Natural killer cell (primary cell): ENCODE measurements around the gene KANSL1. TPM values are rescaled to one million over a fixed set of nuclear protein-coding genes. Genes with fewer than 3 reads are reported as not detected.
A peak's percentile ranks its signal among the peaks of the same experiment; 100 is the strongest.

Experiments
- ATAC-seq, 3 donors: fragments of 150-1000 bp in 2 of 3; fragments of 200-7000 bp in 1 of 3; cut with Tn5 transposase; 1 replicate in 1 of 3; 2 replicates in 2 of 3; pipeline ENCODE4 v1.10.0; 2021; ENCODE audit warnings: mild to moderate bottlenecking in 2 of 3, moderate library complexity in 2 of 3
- DNase-seq, 2 donors: peaks; one replicate each; pipeline versions ENCODE4 v3.0.0 to v3.0.0-alpha.2; 2013 to 2021; ENCODE audit warnings: mixed read lengths in 1 of 2
- H3K27ac ChIP-seq: one replicate; pipeline ENCODE4 v1.5.1; 2013; ENCODE audit warnings: mild to moderate bottlenecking, low read length
- H3K27me3 ChIP-seq: one replicate; pipeline ENCODE4 v1.6.1; 2013; ENCODE audit warnings: low read length; ENCODE audit not compliant: control insufficient read depth, insufficient read depth
- H3K36me3 ChIP-seq: one replicate; pipeline ENCODE4 v1.6.1; 2013; ENCODE audit warnings: low read length; ENCODE audit not compliant: control insufficient read depth, insufficient read depth
- H3K4me1 ChIP-seq: one replicate; pipeline ENCODE4 v1.6.1; 2013; ENCODE audit warnings: low read length; ENCODE audit not compliant: control insufficient read depth, insufficient read depth
- H3K4me3 ChIP-seq: one replicate; pipeline ENCODE4 v1.5.1; 2013; ENCODE audit warnings: low read length
- H3K9me3 ChIP-seq: one replicate; pipeline ENCODE4 v1.6.1; 2013; ENCODE audit warnings: low read length; ENCODE audit not compliant: control insufficient read depth, insufficient read depth
- H3K27ac Mint-ChIP-seq, 2 donors: one replicate each; pipeline ENCODE4 v1.8.0; 2022; ENCODE audit warnings: mild to moderate bottlenecking in 2 of 2, mixed read lengths in 2 of 2, moderate library complexity in 1 of 2
- H3K27me3 Mint-ChIP-seq, 2 donors: one replicate each; pipeline ENCODE4 v1.8.0; 2022; ENCODE audit warnings: low read depth in 2 of 2, mixed read lengths in 2 of 2
- H3K36me3 Mint-ChIP-seq: one replicate; pipeline ENCODE4 v1.8.0; 2022; ENCODE audit warnings: mixed read lengths
- H3K4me1 Mint-ChIP-seq, 2 donors: one replicate each; pipeline ENCODE4 v1.8.0; 2022; ENCODE audit warnings: mixed read lengths in 2 of 2
- H3K4me3 Mint-ChIP-seq: one replicate; pipeline ENCODE4 v1.8.0; 2022; ENCODE audit warnings: mild to moderate bottlenecking, moderate library complexity, mixed read lengths
- H3K9me3 Mint-ChIP-seq, 2 donors: one replicate each; pipeline ENCODE4 v1.8.0; 2022; ENCODE audit warnings: mixed read lengths in 2 of 2
- CTCF ChIP-seq: fragments of 200-600 bp; IDR thresholded peaks from one replicate; pipeline ENCODE4 v1.8.0; 2022; ENCODE audit warnings: antibody characterized with exemption
- WGBS: methylation state at CpG from one replicate; pipeline ENCODE4 v1.1.7; 2013; ENCODE audit warnings: missing lambda C conversion rate; ENCODE audit not compliant: insufficient coverage; 5-methylcytosine and 5-hydroxymethylcytosine counted together
- intact Hi-C: fragments of 100-400 bp; cut with micrococcal nuclease; formaldehyde crosslinking; loops from one replicate; pipeline ENCODE4 v1.14.2; 2022
- total RNA-seq, 4 donors: library from RNA; stranded (reverse); fragments of 120-200 nt in 1 of 4; gene quantifications; one replicate each; pipeline versions ENCODE4 v1.2.3 to v1.2.4, GENCODE V29; 2013 to 2022

KANSL1 gene
- total RNA-seq, 3 donors from 2014 or later (not counting 1 experiment from before 2014, with no cell fraction given) = 202 to 240 (median 220) TPM

GRCh38 chr17:46128453-46128852 is 64.8 kb downstream of the KANSL1 start:
- intact Hi-C loops = no loop called here
- no peak for ATAC-seq
- peak overlapping the region; percentile 59 for H3K4me3 Mint-ChIP-seq
- Histone ChIP-seq H3K36me3 (peaks cover 7% of the 10 kb centered on the region), H3K27me3 (no peaks in the 10 kb centered on the region), H3K9me3 (no peaks in the 10 kb centered on the region), H3K4me1 (peaks cover 25% of the 10 kb centered on the region), H3K27ac (no peak overlapping the region), H3K4me3 (no peak overlapping the region)
- no peaks in the 10 kb centered on the region for H3K9me3 Mint-ChIP-seq
- DNase-seq = no peak
- TF ChIP-seq CTCF = no peak
- H3K27me3 Mint-ChIP-seq = no peaks in the 10 kb centered on the region
- WGBS = 76% methylated on average over 4 of the region's 4 CpGs
- peak overlapping the region; percentile 71 to 85 for H3K27ac Mint-ChIP-seq
- H3K4me1 Mint-ChIP-seq = peaks cover 79% of the 10 kb centered on the region in 2 donors
- H3K36me3 Mint-ChIP-seq = no peaks in the 10 kb centered on the region

- Mint-ChIP-seq H3K9me3 (no peaks in the 10 kb centered on the region), H3K36me3 (no peaks in the 10 kb centered on the region), H3K27ac (peak overlapping the region; percentile 71 to 85), H3K27me3 (no peaks in the 10 kb centered on the region), H3K4me3 (no peak overlapping the region), H3K4me1 (peaks cover 75 to 76% of the 10 kb centered on the region in 2 donors)
- WGBS = 95% methylated on average over 2 of the region's 2 CpGs
- no peak for TF ChIP-seq CTCF
- Histone ChIP-seq H3K27ac (no peak overlapping the region), H3K27me3 (no peaks in the 10 kb centered on the region), H3K36me3 (peaks cover 8% of the 10 kb centered on the region), H3K4me1 (peaks cover 25% of the 10 kb centered on the region), H3K4me3 (no peak overlapping the region), H3K9me3 (no peaks in the 10 kb centered on the region)
- DNase-seq (no peak), ATAC-seq (no peak)
- intact Hi-C loops = no loop called here
Measured at GRCh38 chr17:46127524-46127923, 65.7 kb downstream of the KANSL1 start.

GRCh38 chr17:46126840-46127239 is 66.4 kb downstream of the KANSL1 start:
- H3K27me3 Mint-ChIP-seq = no peaks in the 10 kb centered on the region
- H3K4me1 Mint-ChIP-seq = peaks cover 75 to 76% of the 10 kb centered on the region in 2 donors
- 93% methylated on average over 1 of the region's 1 CpG for WGBS
- ATAC-seq (no peak), DNase-seq (no peak)
- intact Hi-C loops = no loop called here
- H3K27ac ChIP-seq = no peak overlapping the region
- H3K36me3 Mint-ChIP-seq = no peaks in the 10 kb centered on the region
- H3K4me1 ChIP-seq = peaks cover 27% of the 10 kb centered on the region
- no peaks in the 10 kb centered on the region for H3K9me3 Mint-ChIP-seq
- TF ChIP-seq CTCF = no peak
- H3K4me3 Mint-ChIP-seq = no peak overlapping the region
- peak overlapping the region; percentile 73 to 85 for H3K27ac Mint-ChIP-seq
- H3K9me3 ChIP-seq = no peaks in the 10 kb centered on the region
- H3K4me3 ChIP-seq = no peak overlapping the region
- no peaks in the 10 kb centered on the region for H3K27me3 ChIP-seq
- H3K36me3 ChIP-seq = peaks cover 4% of the 10 kb centered on the region

DNA sequence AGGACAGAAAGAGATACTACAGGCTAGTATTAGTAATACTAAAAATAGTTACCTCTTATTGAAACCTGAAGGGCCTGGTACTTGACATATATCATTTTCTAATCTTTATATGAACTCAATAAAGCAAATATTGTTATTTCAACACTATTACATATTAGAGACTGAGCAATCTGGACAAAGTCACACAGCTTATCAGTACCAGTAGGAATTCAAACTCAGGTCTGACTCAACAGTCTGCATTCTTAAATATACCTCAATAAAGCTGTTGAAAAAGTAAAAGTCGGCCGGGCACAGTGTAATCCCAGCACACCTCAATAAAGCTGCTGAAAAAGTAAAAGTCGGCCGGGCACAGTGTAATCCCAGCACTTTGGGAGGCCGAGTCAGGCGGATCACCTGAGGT is 67.4 kb downstream of the KANSL1 start:
- 96% methylated on average over 6 of the region's 6 CpGs for WGBS
- H3K4me1 ChIP-seq = peaks cover 30% of the 10 kb centered on the region
- Mint-ChIP-seq H3K27ac (peak overlapping the region; percentile 49 to 85), H3K27me3 (no peaks in the 10 kb centered on the region), H3K4me3 (no peak overlapping the region), H3K4me1 (peaks cover 75 to 76% of the 10 kb centered on the region in 2 donors), H3K36me3 (no peaks in the 10 kb centered on the region), H3K9me3 (no peaks in the 10 kb centered on the region)
- no peak for ATAC-seq
- TF ChIP-seq CTCF = no peak
- H3K36me3 ChIP-seq = peaks cover 4% of the 10 kb centered on the region
- DNase-seq = no peak
- no peak overlapping the region for H3K27ac ChIP-seq
- intact Hi-C loops = no loop called here
- no peak overlapping the region for H3K4me3 ChIP-seq
- no peaks in the 10 kb centered on the region for H3K27me3 ChIP-seq
- no peaks in the 10 kb centered on the region for H3K9me3 ChIP-seq
